ENCODE results near the gene MALRD1. TPM values are rescaled to one million over a fixed set of nuclear protein-coding genes. Genes with fewer than 3 reads are reported as not detected.

The MALRD1 gene
- total RNA-seq, 1 donor from 2014 or later: 0.11 TPM

DNA sequence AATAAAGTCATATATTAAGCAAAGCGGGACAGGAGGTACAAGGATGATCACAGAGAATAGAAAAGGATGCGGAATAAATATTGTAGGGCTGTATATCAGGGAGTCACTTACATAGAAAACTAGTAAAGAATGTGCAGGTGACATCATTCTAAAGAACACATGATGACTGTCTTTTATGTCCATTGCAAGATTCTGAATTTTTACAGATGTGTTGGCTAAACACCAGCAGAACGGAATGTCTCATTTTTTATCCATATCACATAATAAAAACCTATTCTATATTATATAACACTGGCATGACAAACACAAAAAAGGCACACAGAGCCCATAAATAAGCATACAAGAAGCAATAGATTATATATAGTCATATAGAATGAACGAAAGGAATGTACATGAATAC, 448.4 kb downstream of the MALRD1 start:
- H3K4me1 Mint-ChIP-seq: no peaks in the 10 kb centered on the region
- no peak overlapping the region for H2AFZ ChIP-seq (replicated peaks)
- H3K4me2 ChIP-seq: no peak overlapping the region
- no peak for DNase-seq (ENCODE audit: low spot score)
- no peaks in the 10 kb centered on the region for H3K9me3 ChIP-seq (ENCODE audit: low read depth)
- H3K9ac ChIP-seq: no peak overlapping the region
- H3K27ac Mint-ChIP-seq: no peak overlapping the region
- no peaks in the 10 kb centered on the region for H3K36me3 Mint-ChIP-seq
- TF ChIP-seq EZH2phosphoT487 (IDR thresholded peaks at IDR 0.05) (no peak), EZH2 (IDR thresholded peaks at IDR 0.05) (no peak)
- TF ChIP-seq, protein P1, sequence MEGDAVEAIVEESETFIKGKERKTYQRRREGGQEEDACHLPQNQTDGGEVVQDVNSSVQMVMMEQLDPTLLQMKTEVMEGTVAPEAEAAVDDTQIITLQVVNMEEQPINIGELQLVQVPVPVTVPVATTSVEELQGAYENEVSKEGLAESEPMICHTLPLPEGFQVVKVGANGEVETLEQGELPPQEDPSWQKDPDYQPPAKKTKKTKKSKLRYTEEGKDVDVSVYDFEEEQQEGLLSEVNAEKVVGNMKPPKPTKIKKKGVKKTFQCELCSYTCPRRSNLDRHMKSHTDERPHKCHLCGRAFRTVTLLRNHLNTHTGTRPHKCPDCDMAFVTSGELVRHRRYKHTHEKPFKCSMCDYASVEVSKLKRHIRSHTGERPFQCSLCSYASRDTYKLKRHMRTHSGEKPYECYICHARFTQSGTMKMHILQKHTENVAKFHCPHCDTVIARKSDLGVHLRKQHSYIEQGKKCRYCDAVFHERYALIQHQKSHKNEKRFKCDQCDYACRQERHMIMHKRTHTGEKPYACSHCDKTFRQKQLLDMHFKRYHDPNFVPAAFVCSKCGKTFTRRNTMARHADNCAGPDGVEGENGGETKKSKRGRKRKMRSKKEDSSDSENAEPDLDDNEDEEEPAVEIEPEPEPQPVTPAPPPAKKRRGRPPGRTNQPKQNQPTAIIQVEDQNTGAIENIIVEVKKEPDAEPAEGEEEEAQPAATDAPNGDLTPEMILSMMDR (IDR thresholded peaks at IDR 0.05): no peak
- H3K4me1 ChIP-seq: no peaks in the 10 kb centered on the region
- H3K27me3 Mint-ChIP-seq (ENCODE audit: insufficient read depth, low read depth): no peaks in the 10 kb centered on the region
- no peak overlapping the region for H3K27ac ChIP-seq
- no peak overlapping the region for H3K4me3 ChIP-seq
- H3K36me3 ChIP-seq: no peaks in the 10 kb centered on the region
- H3K79me2 ChIP-seq (ENCODE audit: low read depth): no peaks in the 10 kb centered on the region
- no peaks in the 10 kb centered on the region for H4K20me1 ChIP-seq (ENCODE audit: low read depth)
- H3F3A ChIP-seq (ENCODE audit: low read depth): no peaks in the 10 kb centered on the region
- no peaks in the 10 kb centered on the region for H3K9me3 Mint-ChIP-seq
- no peak overlapping the region for H3K4me3 Mint-ChIP-seq
- no peaks in the 10 kb centered on the region for H3K27me3 ChIP-seq

DNA sequence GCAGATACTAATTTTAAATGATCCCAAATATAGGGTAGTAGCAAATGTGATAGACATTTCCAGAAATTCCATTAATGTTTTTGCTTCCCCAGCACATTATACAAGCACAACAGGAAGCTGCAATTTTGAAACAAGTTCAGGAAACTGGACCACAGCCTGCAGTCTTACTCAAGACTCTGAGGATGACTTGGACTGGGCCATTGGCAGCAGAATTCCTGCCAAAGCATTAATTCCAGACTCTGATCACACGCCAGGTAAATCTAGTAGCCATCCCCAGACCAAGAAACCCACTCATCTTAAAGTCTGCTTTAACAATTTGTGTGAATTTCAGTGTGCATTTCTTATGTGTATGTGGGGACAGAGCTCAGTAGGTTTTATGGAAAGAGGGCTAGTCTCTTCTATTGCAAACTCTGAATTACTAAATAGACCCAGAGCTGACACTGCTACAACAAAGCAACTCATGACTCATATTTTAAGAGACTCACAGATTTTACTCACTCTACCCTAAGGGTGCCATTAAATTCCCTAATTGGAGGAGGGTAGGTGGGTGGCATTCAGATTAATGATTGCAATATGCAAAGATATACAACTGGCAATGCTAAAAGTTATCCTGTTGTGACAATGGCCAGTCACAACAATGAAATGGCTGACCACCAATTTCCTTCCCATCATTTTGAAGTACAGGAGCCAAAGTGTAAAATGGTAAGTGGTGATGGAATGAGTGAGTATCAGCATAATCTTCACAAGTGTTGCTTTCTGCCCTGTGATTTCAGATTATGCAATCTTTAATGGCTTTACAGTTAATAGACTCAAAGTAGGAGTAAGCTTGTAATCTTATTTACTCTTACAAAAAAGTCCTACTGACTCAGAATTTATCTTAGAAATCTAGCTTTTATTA, 450.0 kb downstream of the MALRD1 start:
- Histone ChIP-seq H3K4me3 (no peak overlapping the region), H3K27me3 (no peaks in the 10 kb centered on the region), H3K4me1 (no peaks in the 10 kb centered on the region), H3K79me2 (ENCODE audit: low read depth) (no peaks in the 10 kb centered on the region), H3K36me3 (no peaks in the 10 kb centered on the region), H3F3A (ENCODE audit: low read depth) (no peaks in the 10 kb centered on the region), H3K9ac (no peak overlapping the region), H3K27ac (no peak overlapping the region), H4K20me1 (ENCODE audit: low read depth) (no peaks in the 10 kb centered on the region), H3K9me3 (ENCODE audit: low read depth) (no peaks in the 10 kb centered on the region), H3K4me2 (no peak overlapping the region), H2AFZ (replicated peaks) (no peak overlapping the region)
- Mint-ChIP-seq H3K27ac (no peak overlapping the region), H3K4me3 (no peak overlapping the region), H3K4me1 (no peaks in the 10 kb centered on the region), H3K9me3 (no peaks in the 10 kb centered on the region), H3K36me3 (no peaks in the 10 kb centered on the region), H3K27me3 (ENCODE audit: insufficient read depth, low read depth) (no peaks in the 10 kb centered on the region)
- DNase-seq (ENCODE audit: low spot score): no peak
- TF ChIP-seq, protein P1 (IDR thresholded peaks at IDR 0.05): no peak
- TF ChIP-seq EZH2phosphoT487 (IDR thresholded peaks at IDR 0.05) (no peak), EZH2 (IDR thresholded peaks at IDR 0.05) (no peak)

DNA sequence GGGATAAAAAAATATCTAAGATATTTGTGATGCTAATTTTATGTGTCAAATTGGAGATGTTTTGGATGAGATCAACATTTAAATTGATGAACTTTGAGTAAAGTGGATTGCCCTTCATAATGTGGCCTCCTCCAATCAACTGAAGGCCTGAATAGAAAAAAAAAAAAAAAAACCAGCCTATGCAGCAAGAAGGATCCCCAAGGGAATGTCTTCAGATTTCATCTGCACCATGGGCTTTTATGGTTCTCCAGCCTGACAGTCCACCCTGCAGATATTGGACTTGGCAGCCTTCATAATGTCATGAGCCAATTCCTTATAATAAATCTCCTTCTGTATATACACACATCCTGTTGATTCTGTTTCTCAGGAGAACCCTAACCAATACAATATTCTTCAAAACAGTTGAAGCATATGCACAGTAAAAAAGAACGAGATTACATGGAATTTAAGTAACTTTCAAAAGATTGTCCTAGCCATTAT, 450.7 kb downstream of the MALRD1 start:
- no peaks in the 10 kb centered on the region for H3F3A ChIP-seq (ENCODE audit: low read depth)
- no peaks in the 10 kb centered on the region for H3K4me1 Mint-ChIP-seq
- H2AFZ ChIP-seq (replicated peaks): no peak overlapping the region
- no peaks in the 10 kb centered on the region for H3K4me1 ChIP-seq
- no peaks in the 10 kb centered on the region for H3K27me3 ChIP-seq
- H3K27ac Mint-ChIP-seq: no peak overlapping the region
- no peak overlapping the region for H3K4me3 ChIP-seq
- no peak overlapping the region for H3K9ac ChIP-seq
- H3K36me3 Mint-ChIP-seq: no peaks in the 10 kb centered on the region
- no peaks in the 10 kb centered on the region for H3K9me3 ChIP-seq (ENCODE audit: low read depth)
- H3K4me3 Mint-ChIP-seq: no peak overlapping the region
- H4K20me1 ChIP-seq (ENCODE audit: low read depth): no peaks in the 10 kb centered on the region
- no peaks in the 10 kb centered on the region for H3K9me3 Mint-ChIP-seq
- H3K36me3 ChIP-seq: no peaks in the 10 kb centered on the region
- no peak overlapping the region for H3K4me2 ChIP-seq
- TF ChIP-seq EZH2 (IDR thresholded peaks at IDR 0.05) (no peak), EZH2phosphoT487 (IDR thresholded peaks at IDR 0.05) (no peak)
- TF ChIP-seq, protein P1 (IDR thresholded peaks at IDR 0.05): no peak
- H3K27ac ChIP-seq: no peak overlapping the region
- no peak for DNase-seq (ENCODE audit: low spot score)
- H3K79me2 ChIP-seq (ENCODE audit: low read depth): no peaks in the 10 kb centered on the region
- no peaks in the 10 kb centered on the region for H3K27me3 Mint-ChIP-seq (ENCODE audit: insufficient read depth, low read depth)

All from neural progenitor cell (in vitro differentiated cells).